Stimulated activated CD4-positive, alpha-beta T cell treated with anti-CD3 and anti-CD28 coated beads, Interleukin-2, amount 100 ng/mL, for 48 hours (primary cell): ENCODE measurements around the gene LRRK1.
"Not testable (repeated sequence)": the region's sequence is repeated elsewhere in the genome, so short reads cannot be mapped to it uniquely, and the experiment has no call there.

ENCODE experiments used
- DNase-seq, 2 donors: peaks; one replicate each; pipeline ENCODE4 v3.0.0-alpha.2; 2020

LRRK1 gene

GRCh38 chr15:101062471-101063171 lies 143.5 kb downstream of the LRRK1 start:
- DNase-seq = no peak

DNA sequence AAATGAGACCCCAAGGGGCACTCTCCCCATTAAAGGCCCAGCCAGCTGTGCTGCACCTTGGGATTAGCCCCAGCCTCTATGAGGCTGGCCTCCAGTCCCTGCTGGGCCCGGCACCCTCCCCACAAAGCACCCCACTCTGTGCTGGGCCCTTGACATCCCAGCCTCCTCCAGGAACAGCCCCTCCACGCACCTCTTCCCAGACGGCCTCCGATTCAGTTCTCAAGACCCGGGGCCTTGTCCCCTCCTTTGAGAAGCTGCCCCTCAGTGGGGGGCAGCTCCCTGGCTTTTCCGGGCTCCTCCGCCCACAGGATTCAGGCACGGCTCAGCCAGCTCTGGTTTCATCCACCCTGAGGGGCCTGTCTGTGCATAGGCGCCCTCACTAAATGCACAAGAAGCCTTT lies 144.1 kb downstream of the LRRK1 start:
- no peak for DNase-seq

DNA sequence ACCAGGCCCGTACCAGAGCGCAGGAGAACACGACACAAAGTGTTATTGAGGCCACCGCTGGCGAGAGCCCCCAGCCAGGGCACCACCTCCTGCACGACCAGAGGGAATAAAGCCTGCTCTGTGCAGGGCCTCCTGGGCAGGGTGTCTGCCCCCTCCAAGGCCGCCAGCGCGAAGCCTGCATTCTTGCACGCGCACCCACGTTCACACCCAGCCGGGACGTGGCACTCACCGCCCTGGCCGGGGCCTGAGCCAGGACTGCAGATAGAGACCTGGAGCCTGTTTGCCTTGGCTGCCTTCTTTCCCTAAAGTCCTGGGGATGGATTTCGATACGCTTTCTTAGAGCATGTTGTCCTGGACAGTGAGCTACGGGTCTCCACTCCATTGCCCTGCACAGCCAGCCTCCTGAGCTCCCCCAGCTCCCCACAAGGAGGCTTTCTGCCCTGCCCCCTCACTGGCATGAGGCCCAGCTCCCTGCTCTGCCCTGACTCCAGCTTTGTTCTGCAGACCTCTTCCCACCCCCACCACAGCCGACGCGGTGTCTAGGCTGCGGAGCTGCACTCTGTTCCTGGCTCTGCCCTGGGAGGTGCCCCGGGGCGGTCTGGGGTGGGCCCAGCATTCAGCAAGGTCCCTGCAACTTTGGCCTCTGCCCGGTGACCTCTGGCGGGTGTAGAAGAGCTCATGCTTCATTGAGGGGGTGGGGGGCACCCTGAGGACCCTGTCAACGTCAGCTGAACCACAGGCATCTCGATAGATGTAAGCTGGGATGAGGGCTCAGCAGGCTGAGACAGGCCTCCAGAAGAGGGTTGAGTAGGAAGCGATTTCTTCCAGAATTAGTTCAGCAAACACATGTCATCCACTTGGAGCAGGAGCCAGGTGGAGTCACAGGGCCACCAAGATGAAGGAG lies 145.0 kb downstream of the LRRK1 start:
- DNase-seq = no peak

- DNase-seq = no peak
Measured at GRCh38 chr15:101064795-101065569, 145.8 kb downstream of the LRRK1 start.

DNA sequence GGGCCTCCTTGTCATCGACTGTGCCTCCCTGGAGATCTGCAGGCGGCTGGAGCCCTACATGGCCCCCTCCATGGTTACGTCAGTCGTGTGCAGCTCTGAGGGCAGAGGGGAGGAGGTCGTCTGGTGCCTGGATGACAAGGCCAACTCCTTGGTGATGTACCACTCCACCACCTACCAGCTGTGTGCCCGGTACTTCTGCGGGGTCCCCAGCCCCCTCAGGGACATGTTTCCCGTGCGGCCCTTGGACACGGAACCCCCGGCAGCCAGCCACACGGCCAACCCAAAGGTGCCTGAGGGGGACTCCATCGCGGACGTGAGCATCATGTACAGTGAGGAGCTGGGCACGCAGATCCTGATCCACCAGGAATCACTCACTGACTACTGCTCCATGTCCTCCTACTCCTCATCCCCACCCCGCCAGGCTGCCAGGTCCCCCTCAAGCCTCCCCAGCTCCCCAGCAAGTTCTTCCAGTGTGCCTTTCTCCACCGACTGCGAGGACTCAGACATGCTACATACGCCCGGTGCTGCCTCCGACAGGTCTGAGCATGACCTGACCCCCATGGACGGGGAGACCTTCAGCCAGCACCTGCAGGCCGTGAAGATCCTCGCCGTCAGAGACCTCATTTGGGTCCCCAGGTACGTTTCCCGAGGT lies 146.5 kb downstream of the LRRK1 start:
- no peak for DNase-seq

- DNase-seq = no peak
Measured at GRCh38 chr15:101066501-101067408, 147.6 kb downstream of the LRRK1 start.

GRCh38 chr15:101067660-101068522 lies 148.7 kb downstream of the LRRK1 start:
- no peak for DNase-seq

GRCh38 chr15:101068523-101068960 lies 149.4 kb downstream of the LRRK1 start:
- no peak for DNase-seq

DNA sequence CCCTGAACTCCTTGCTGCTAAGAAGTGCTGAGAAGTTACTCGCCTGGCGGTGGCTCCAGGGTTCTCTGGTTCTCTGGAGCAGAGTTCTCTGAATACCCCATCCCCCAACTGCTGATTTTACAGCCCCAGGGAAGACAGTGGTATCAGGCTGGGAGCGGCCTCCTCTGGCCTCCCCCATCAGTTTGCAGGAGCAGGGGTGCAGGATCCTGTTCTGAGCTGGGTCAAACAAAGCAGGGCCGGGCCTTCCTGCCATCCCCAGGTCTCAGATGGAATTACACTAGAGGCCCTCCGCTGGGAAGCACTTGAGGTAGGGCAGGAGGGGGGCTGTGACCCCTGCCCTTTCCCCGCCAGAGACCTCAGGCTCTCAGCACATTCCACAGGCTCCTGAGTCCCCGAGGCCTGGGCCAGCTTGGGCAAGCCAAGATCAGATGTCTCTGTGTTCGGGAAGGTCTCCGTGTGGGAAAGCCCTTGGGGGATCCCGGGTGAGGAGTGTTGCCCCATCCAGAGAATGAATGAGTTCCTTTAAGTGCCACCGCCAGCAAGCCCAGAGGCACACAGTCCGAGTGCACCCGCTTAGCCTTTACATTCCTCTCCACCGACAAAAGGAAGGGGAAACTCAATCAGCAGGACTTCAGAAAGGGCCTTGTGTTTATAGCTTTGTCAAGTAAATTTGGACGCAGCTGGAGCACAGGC lies 149.9 kb downstream of the LRRK1 start:
- no peak for DNase-seq

GRCh38 chr15:101069654-101069973 lies 150.5 kb downstream of the LRRK1 start:
- no peak for DNase-seq

DNA sequence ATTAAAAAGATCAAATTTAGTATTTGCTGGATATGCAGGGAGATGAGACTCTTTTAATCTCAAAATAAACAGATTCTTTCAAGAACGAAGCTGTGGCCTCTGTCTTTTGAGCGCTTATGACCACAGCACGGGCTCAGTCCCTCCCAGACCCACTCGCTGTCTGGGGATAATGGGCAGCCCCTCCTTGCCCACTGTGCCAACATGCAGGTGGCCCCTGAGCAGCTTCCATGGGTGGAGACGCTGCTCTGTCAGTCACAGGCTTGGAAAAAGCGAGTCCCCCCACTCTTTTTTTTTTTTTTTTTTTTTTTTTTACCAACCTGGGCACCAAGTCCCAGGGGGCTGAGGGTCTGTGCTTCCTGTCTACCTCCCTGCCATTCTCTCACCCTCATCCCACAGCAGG lies 150.9 kb downstream of the LRRK1 start:
- no peak for DNase-seq

DNA sequence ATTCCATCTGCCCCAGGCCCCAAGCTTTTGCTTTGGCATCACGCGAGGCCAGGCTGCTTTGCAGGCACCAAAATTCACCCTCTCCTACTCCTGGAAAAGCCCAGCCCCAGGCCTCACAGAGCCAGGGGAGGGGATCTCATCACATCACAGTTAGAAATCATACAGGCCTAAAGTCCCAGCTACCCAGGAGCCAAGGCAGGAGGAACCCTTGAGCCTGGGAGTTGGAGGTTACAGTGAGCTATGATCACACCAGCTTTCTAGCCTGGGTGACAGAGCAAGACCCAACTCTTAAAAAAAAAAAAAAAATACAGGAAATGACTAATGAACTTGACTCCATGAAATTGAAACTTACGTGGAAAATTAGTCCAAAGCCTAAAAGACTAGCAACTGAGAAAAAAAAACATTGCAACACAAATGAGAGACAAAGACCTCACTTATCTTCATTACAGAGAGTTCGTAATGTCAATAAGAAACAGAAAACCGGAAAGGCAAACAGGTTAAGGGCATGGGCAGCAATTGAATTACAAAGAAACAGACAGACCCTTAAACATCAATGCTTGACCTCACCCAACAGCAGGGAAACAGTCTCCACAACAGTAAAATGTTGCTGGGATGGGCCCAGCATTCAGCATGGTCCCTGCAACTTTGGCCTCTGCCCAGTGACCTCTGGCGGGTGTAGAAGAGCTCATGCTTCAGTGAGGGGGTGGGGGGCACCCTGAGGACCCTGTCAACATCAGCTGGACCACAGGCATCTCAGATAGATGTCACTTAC lies 151.5 kb downstream of the LRRK1 start:
- DNase-seq = no peak

- DNase-seq = no peak
Measured at GRCh38 chr15:101071651-101072050, 152.5 kb downstream of the LRRK1 start.

GRCh38 chr15:101072235-101072634 lies 153.1 kb downstream of the LRRK1 start:
- not testable (repeated sequence) for DNase-seq

GRCh38 chr15:101077806-101078668 lies 158.9 kb downstream of the LRRK1 start:
- DNase-seq = not testable (repeated sequence)

- DNase-seq = no peak
Measured at GRCh38 chr15:101078669-101079323, 159.6 kb downstream of the LRRK1 start.

GRCh38 chr15:101081900-101082299 lies 162.7 kb downstream of the LRRK1 start:
- DNase-seq = no peak
